ENCODE results near the gene GATM.

DNA sequence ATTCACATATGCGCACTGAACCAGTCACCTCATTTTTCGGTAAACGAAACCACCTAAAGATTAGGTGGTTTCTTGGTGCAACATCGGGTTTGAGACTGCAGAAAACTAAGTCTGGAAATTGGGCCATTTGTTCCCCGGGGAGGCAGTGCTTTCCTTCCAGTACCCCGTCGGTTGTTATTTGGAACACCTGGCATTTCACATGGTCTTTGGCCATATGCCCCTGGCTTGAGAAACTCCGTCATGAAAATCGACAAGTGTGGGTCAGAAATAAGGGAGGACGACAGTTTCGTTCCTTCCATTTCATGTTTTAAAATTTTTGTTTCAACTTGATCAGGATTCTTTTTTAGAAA is 544 bp upstream of the GATM start:
- TF ChIP-seq, protein P1, sequence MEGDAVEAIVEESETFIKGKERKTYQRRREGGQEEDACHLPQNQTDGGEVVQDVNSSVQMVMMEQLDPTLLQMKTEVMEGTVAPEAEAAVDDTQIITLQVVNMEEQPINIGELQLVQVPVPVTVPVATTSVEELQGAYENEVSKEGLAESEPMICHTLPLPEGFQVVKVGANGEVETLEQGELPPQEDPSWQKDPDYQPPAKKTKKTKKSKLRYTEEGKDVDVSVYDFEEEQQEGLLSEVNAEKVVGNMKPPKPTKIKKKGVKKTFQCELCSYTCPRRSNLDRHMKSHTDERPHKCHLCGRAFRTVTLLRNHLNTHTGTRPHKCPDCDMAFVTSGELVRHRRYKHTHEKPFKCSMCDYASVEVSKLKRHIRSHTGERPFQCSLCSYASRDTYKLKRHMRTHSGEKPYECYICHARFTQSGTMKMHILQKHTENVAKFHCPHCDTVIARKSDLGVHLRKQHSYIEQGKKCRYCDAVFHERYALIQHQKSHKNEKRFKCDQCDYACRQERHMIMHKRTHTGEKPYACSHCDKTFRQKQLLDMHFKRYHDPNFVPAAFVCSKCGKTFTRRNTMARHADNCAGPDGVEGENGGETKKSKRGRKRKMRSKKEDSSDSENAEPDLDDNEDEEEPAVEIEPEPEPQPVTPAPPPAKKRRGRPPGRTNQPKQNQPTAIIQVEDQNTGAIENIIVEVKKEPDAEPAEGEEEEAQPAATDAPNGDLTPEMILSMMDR (conservative IDR thresholded peaks at IDR 0.05; ENCODE audit: low read length): no peak
- TF ChIP-seq EZH2phosphoT487 (IDR thresholded peaks at IDR 0.05; ENCODE audit: borderline replicate concordance): no peak

Measured in Loucy (cell line).